Superior temporal gyrus (tissue), 1 donor: ENCODE results near the gene UGT1A5.

Experiments
- DNase-seq: peaks from one replicate; pipeline ENCODE4 v3.0.0-alpha.2; 2016; ENCODE audit errors: extremely low spot score

UGT1A5 gene

GRCh38 chr2:233779722-233780121, 67.0 kb downstream of the UGT1A5 start:
- no peak for DNase-seq

- no peak for DNase-seq
Measured at GRCh38 chr2:233780771-233781170, 68.1 kb downstream of the UGT1A5 start.

GRCh38 chr2:233789554-233789953, 76.8 kb downstream of the UGT1A5 start:
- no peak for DNase-seq

- no peak for DNase-seq
Measured at GRCh38 chr2:233791151-233791882, 78.6 kb downstream of the UGT1A5 start.

GRCh38 chr2:233791883-233792329, 79.2 kb downstream of the UGT1A5 start:
- DNase-seq = no peak

GRCh38 chr2:233792720-233793119, 80.0 kb downstream of the UGT1A5 start:
- DNase-seq = no peak

- no peak for DNase-seq
Measured at GRCh38 chr2:233793465-233794127, 80.9 kb downstream of the UGT1A5 start.

GRCh38 chr2:233794128-233794658, 81.5 kb downstream of the UGT1A5 start:
- DNase-seq = no peak

- DNase-seq = no peak
Measured at GRCh38 chr2:233795735-233796171, 83.0 kb downstream of the UGT1A5 start.

GRCh38 chr2:233796254-233796653, 83.5 kb downstream of the UGT1A5 start:
- DNase-seq = no peak

- DNase-seq = no peak
Measured at GRCh38 chr2:233798335-233799086, 85.8 kb downstream of the UGT1A5 start.

GRCh38 chr2:233799087-233799665, 86.5 kb downstream of the UGT1A5 start:
- no peak for DNase-seq

- DNase-seq = no peak
Measured at GRCh38 chr2:233799716-233800115, 87.0 kb downstream of the UGT1A5 start.

- no peak for DNase-seq
Measured at GRCh38 chr2:233800208-233800607, 87.5 kb downstream of the UGT1A5 start.

- DNase-seq = peak; percentile 18
Measured at GRCh38 chr2:233801357-233802131, 88.8 kb downstream of the UGT1A5 start.

GRCh38 chr2:233802132-233802815, 89.6 kb downstream of the UGT1A5 start:
- no peak for DNase-seq

GRCh38 chr2:233803292-233803911, 90.7 kb downstream of the UGT1A5 start:
- no peak for DNase-seq

- no peak for DNase-seq
Measured at GRCh38 chr2:233803994-233804393, 91.3 kb downstream of the UGT1A5 start.

- DNase-seq = no peak
Measured at GRCh38 chr2:233807215-233807865, 94.6 kb downstream of the UGT1A5 start.
